GM03348 (cell line): ENCODE results near the gene MEGF6.
"Not testable (repeated sequence)": the region's sequence is repeated elsewhere in the genome, so short reads cannot be mapped to it uniquely, and the experiment has no call there.

Source experiments
- DNase-seq: peaks from one replicate; pipeline ENCODE4 v3.0.0; 2012; ENCODE audit warnings: low spot score

MEGF6 gene

GRCh38 chr1:3593334-3593733 is 18.0 kb downstream of the MEGF6 start:
- DNase-seq = no peak

- DNase-seq = no peak
Observed at GRCh38 chr1:3590951-3591865, 20.1 kb downstream of the MEGF6 start.

- no peak for DNase-seq
Observed at GRCh38 chr1:3590139-3590763, 21.1 kb downstream of the MEGF6 start.

GRCh38 chr1:3588395-3588794 is 22.9 kb downstream of the MEGF6 start:
- no peak for DNase-seq

GRCh38 chr1:3586986-3587759 is 24.1 kb downstream of the MEGF6 start:
- DNase-seq = no peak

- no peak for DNase-seq
Observed at GRCh38 chr1:3585940-3586568, 25.3 kb downstream of the MEGF6 start.

GRCh38 chr1:3585353-3585868 is 25.9 kb downstream of the MEGF6 start:
- DNase-seq = not testable (repeated sequence)

- no peak for DNase-seq
Observed at GRCh38 chr1:3584915-3585314, 26.4 kb downstream of the MEGF6 start.

GRCh38 chr1:3583751-3584150 is 27.6 kb downstream of the MEGF6 start:
- DNase-seq = not testable (repeated sequence)

- no peak for DNase-seq
Observed at GRCh38 chr1:3581296-3582036, 29.8 kb downstream of the MEGF6 start.

GRCh38 chr1:3580231-3580630 is 31.1 kb downstream of the MEGF6 start:
- DNase-seq = no peak

GRCh38 chr1:3579626-3580025 is 31.7 kb downstream of the MEGF6 start:
- no peak for DNase-seq

GRCh38 chr1:3578906-3579305 is 32.4 kb downstream of the MEGF6 start:
- no peak for DNase-seq

GRCh38 chr1:3578433-3578805 is 32.9 kb downstream of the MEGF6 start:
- DNase-seq = no peak

- DNase-seq = no peak
Observed at GRCh38 chr1:3577711-3578432, 33.4 kb downstream of the MEGF6 start.

GRCh38 chr1:3577300-3577699 is 34.0 kb downstream of the MEGF6 start:
- DNase-seq = no peak

- no peak for DNase-seq
Observed at GRCh38 chr1:3575993-3576392, 35.3 kb downstream of the MEGF6 start.

- not testable (repeated sequence) for DNase-seq
Observed at GRCh38 chr1:3575515-3575914, 35.8 kb downstream of the MEGF6 start.

- DNase-seq = no peak
Observed at GRCh38 chr1:3573500-3573899, 37.8 kb downstream of the MEGF6 start.

GRCh38 chr1:3572638-3573037 is 38.7 kb downstream of the MEGF6 start:
- DNase-seq = not testable (repeated sequence)

GRCh38 chr1:3571263-3571662 is 40.0 kb downstream of the MEGF6 start:
- DNase-seq = no peak
